OCI-LY1 (cell line): ENCODE data around the gene TMEM187.

Source experiments
- H2AFZ ChIP-seq: fragments of 200-600 bp; sonication (generic), shearing (Covaris generic); 2 replicates; pipeline ENCODE4 v1.6.0; 2014; ENCODE audit warnings: antibody characterized with exemption, mild to moderate bottlenecking, low read length
- H3F3A ChIP-seq: fragments of 200-600 bp; sonication (generic), shearing (Covaris generic); 2 replicates; pipeline ENCODE4 v1.6.0; 2014; ENCODE audit warnings: mild to moderate bottlenecking, antibody characterized with exemption, low read length, moderate library complexity; ENCODE audit not compliant: insufficient read depth
- H3K27ac ChIP-seq: fragments of 200-600 bp; sonication (generic); 2 replicates; pipeline ENCODE4 v1.5.1; 2014; ENCODE audit warnings: low read length, mixed run types, mild to moderate bottlenecking, low read depth; ENCODE audit not compliant: poor library complexity, severe bottlenecking
- H3K27me3 ChIP-seq: fragments of 200-600 bp; sonication (generic); 2 replicates; pipeline ENCODE4 v1.6.0; 2014; ENCODE audit warnings: antibody characterized with exemption, mild to moderate bottlenecking, low read length, moderate library complexity; ENCODE audit not compliant: insufficient read depth
- H3K36me3 ChIP-seq: fragments of 200-600 bp; sonication (generic); 2 replicates; pipeline ENCODE4 v1.6.1; 2014; ENCODE audit warnings: mild to moderate bottlenecking, antibody characterized with exemption, low read length, moderate library complexity, mixed read lengths; ENCODE audit not compliant: insufficient read depth
- H3K4me1 ChIP-seq: fragments of 200-600 bp; sonication (generic); 2 replicates; pipeline ENCODE4 v1.5.1; 2014; ENCODE audit warnings: mild to moderate bottlenecking, low read length, moderate library complexity; ENCODE audit not compliant: insufficient read depth, severe bottlenecking
- H3K4me2 ChIP-seq: fragments of 200-600 bp; sonication (generic), shearing (Covaris generic); 2 replicates; pipeline ENCODE4 v1.6.1; 2014; ENCODE audit warnings: low read length
- H3K4me3 ChIP-seq: fragments of 200-600 bp; sonication (generic); 2 replicates; pipeline ENCODE4 v1.5.1; 2014; ENCODE audit warnings: low read length, low read depth, mild to moderate bottlenecking, mixed read lengths; ENCODE audit not compliant: poor library complexity, severe bottlenecking
- H3K79me2 ChIP-seq: fragments of 200-600 bp; shearing (Covaris generic); 2 replicates; pipeline ENCODE4 v1.6.1; 2016; ENCODE audit warnings: mixed run types, low read length, mixed read lengths; ENCODE audit not compliant: insufficient read depth
- H3K9ac ChIP-seq: fragments of 200-600 bp; sonication (generic), shearing (Covaris generic); 2 replicates; pipeline ENCODE4 v1.6.1; 2014; ENCODE audit warnings: mild to moderate bottlenecking, low read length, mixed read lengths
- H3K9me2 ChIP-seq: fragments of 200-600 bp; sonication (generic), shearing (Covaris generic); 2 replicates; pipeline ENCODE4 v1.6.1; 2014; ENCODE audit warnings: low read depth, mild to moderate bottlenecking, low read length, mixed read lengths
- H3K9me3 ChIP-seq: fragments of 200-600 bp; shearing (Covaris generic); 2 replicates; pipeline ENCODE4 v1.6.1; 2014; ENCODE audit warnings: low read length, mixed read lengths
- H4K20me1 ChIP-seq: fragments of 200-600 bp; sonication (generic), shearing (Covaris generic); 2 replicates; pipeline ENCODE4 v1.6.0; 2016; ENCODE audit warnings: mild to moderate bottlenecking, low read length; ENCODE audit not compliant: insufficient read depth
- EZH2 ChIP-seq: fragments of 200-600 bp; sonication (generic), shearing (Covaris generic); IDR thresholded peaks from 2 replicates; pipeline ENCODE4 v1.8.0; 2017; ENCODE audit warnings: borderline replicate concordance, mixed run types, mild to moderate bottlenecking, antibody characterized with exemption, low read length, moderate library complexity, mixed read lengths
- TF ChIP-seq, protein P1 (sequence below): fragments of 200-600 bp; sonication (generic), shearing (Covaris generic); IDR thresholded peaks from 2 replicates; pipeline ENCODE4 v1.5.1; 2017; ENCODE audit warnings: mild to moderate bottlenecking, antibody characterized with exemption, low read length, moderate library complexity, mixed read lengths

Gene TMEM187

DNA sequence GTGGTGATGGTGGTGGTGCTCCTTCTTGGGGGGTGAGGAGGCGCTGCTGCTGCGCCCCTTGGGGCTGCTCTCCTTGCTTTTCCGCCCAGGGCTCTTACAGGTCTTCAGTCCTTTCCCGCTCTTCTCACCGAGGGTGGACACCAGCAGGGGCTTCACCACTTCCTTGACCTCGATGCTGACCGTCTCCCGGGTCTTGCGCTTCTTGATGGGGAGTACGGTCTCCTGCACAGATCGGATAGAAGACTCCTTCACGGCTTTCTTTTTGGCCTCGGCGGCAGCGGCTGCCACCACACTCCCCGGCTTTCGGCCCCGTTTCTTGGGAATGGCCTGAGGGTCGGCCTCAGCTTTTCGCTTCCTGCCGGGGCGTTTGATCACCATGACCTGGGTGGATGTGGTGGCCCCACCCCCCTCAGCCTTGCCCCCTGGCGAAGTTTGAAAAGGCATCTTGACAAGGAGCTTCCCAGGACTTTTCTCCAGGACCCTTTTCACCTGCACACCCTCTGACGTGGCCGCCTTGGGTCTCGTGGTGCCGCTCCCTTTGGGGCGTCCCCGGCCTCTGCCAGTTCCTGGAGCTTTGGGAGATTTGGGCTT is 58.3 kb downstream of the TMEM187 start:
- no peaks in the 10 kb centered on the region for H3K9me2 ChIP-seq
- no peaks in the 10 kb centered on the region for H3K9me3 ChIP-seq
- no peak overlapping the region for H3K27ac ChIP-seq
- no peak overlapping the region for H3K4me2 ChIP-seq
- no peak for TF ChIP-seq EZH2
- TF ChIP-seq, protein P1, sequence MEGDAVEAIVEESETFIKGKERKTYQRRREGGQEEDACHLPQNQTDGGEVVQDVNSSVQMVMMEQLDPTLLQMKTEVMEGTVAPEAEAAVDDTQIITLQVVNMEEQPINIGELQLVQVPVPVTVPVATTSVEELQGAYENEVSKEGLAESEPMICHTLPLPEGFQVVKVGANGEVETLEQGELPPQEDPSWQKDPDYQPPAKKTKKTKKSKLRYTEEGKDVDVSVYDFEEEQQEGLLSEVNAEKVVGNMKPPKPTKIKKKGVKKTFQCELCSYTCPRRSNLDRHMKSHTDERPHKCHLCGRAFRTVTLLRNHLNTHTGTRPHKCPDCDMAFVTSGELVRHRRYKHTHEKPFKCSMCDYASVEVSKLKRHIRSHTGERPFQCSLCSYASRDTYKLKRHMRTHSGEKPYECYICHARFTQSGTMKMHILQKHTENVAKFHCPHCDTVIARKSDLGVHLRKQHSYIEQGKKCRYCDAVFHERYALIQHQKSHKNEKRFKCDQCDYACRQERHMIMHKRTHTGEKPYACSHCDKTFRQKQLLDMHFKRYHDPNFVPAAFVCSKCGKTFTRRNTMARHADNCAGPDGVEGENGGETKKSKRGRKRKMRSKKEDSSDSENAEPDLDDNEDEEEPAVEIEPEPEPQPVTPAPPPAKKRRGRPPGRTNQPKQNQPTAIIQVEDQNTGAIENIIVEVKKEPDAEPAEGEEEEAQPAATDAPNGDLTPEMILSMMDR: no peak
- H2AFZ ChIP-seq: no peak overlapping the region
- peaks cover 39% of the 10 kb centered on the region for H3K36me3 ChIP-seq
- no peak overlapping the region for H3K4me3 ChIP-seq
- H3K4me1 ChIP-seq: no peaks in the 10 kb centered on the region
- no peak overlapping the region for H3K9ac ChIP-seq
- no peaks in the 10 kb centered on the region for H3F3A ChIP-seq
- no peaks in the 10 kb centered on the region for H3K79me2 ChIP-seq
- H3K27me3 ChIP-seq: no peaks in the 10 kb centered on the region
- no peaks in the 10 kb centered on the region for H4K20me1 ChIP-seq

DNA sequence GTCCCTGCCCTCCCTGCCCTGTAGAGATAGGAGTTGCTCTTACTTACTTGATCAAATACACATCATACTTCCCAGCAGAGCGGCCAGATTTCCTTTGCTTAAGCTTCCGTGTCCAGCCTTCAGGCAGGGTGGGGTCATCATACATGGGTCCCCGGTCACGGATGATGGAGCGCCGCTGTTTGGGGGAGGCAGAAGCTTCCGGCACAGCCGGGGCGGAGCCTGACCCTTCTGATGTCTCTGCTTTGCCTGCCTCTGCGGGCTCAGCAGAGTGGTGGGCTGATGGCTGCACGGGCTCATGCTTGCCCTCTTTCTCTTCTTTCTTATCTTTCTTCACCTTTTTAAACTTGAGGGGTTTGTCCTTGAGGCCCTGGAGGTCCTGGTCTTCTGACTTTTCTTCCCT is 59.6 kb downstream of the TMEM187 start:
- Histone ChIP-seq H4K20me1 (no peaks in the 10 kb centered on the region), H3K4me2 (no peak overlapping the region), H3K4me1 (no peaks in the 10 kb centered on the region), H3K9me3 (no peaks in the 10 kb centered on the region), H3K9me2 (no peaks in the 10 kb centered on the region), H3F3A (no peaks in the 10 kb centered on the region), H3K9ac (no peak overlapping the region), H3K27ac (no peak overlapping the region), H3K4me3 (no peak overlapping the region), H3K36me3 (peaks cover 39% of the 10 kb centered on the region), H2AFZ (no peak overlapping the region), H3K79me2 (no peaks in the 10 kb centered on the region), H3K27me3 (no peaks in the 10 kb centered on the region)
- TF ChIP-seq EZH2: no peak
- TF ChIP-seq, protein P1: no peak

DNA sequence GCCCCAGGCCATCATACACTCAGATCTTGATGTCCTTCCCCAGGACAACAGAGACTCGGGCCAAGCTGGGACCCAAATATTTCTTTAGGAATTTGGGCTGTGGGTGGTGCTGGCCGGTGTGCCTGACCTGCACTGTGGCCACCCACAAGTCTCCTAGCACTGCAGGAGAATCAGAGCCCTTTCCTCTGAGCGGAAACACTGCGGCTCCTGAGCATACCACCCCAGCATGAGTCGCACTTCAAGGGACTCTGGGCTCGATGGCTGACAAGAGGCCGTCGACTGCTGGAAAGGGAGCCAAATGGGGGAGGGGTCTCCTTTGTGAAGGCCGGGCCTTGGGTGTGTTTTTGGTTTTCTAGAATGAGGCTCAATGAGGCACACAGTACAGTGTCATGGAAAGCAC is 60.1 kb downstream of the TMEM187 start:
- Histone ChIP-seq H3K27ac (no peak overlapping the region), H3K36me3 (peaks cover 36% of the 10 kb centered on the region), H4K20me1 (no peaks in the 10 kb centered on the region), H3K9me3 (no peaks in the 10 kb centered on the region), H3F3A (no peaks in the 10 kb centered on the region), H3K4me2 (no peak overlapping the region), H3K9ac (no peak overlapping the region), H3K4me3 (no peak overlapping the region), H3K9me2 (no peaks in the 10 kb centered on the region), H3K4me1 (no peaks in the 10 kb centered on the region), H3K79me2 (no peaks in the 10 kb centered on the region), H2AFZ (no peak overlapping the region), H3K27me3 (no peaks in the 10 kb centered on the region)
- TF ChIP-seq, protein P1: no peak
- no peak for TF ChIP-seq EZH2
